Trophoblast cell (in vitro differentiated cells and primary cell): Measurements from ENCODE around the gene MAML2.

Experiments
- DNase-seq, 2 donors: peaks; one replicate each; pipeline ENCODE4 v3.0.0-alpha.2; 2016
- H2AFZ ChIP-seq: 2 replicates; pipeline ENCODE4 v1.6.1; 2013; ENCODE audit warnings: low read length, moderate library complexity, mild to moderate bottlenecking; ENCODE audit not compliant: insufficient read depth, poor library complexity
- H2AK5ac ChIP-seq: 2 replicates; pipeline ENCODE4 v1.6.1; 2013; ENCODE audit warnings: mild to moderate bottlenecking, low read length
- H2BK120ac ChIP-seq: 2 replicates; pipeline ENCODE4 v1.6.1; 2013; ENCODE audit warnings: low read length, mild to moderate bottlenecking, moderate library complexity; ENCODE audit not compliant: insufficient read depth, poor library complexity
- H2BK12ac ChIP-seq: 2 replicates; pipeline ENCODE4 v1.6.1; 2013; ENCODE audit warnings: mild to moderate bottlenecking, low read length, moderate library complexity
- H2BK5ac ChIP-seq: 2 replicates; pipeline ENCODE4 v1.6.1; 2013; ENCODE audit warnings: low read length, low read depth, moderate library complexity, mild to moderate bottlenecking; ENCODE audit not compliant: poor library complexity
- H3K14ac ChIP-seq: 2 replicates; pipeline ENCODE4 v1.6.1; 2013; ENCODE audit warnings: mild to moderate bottlenecking, low read length
- H3K18ac ChIP-seq: 2 replicates; pipeline ENCODE4 v1.6.1; 2013; ENCODE audit warnings: mild to moderate bottlenecking, low read length
- H3K23ac ChIP-seq: 2 replicates; pipeline ENCODE4 v1.6.1; 2013; ENCODE audit warnings: low read length
- H3K27ac ChIP-seq: 2 replicates; pipeline ENCODE4 v1.5.1; 2013; ENCODE audit warnings: low read depth, mild to moderate bottlenecking, inconsistent platforms, low read length, moderate library complexity
- H3K27me3 ChIP-seq: 2 replicates; pipeline ENCODE4 v1.6.1; 2013; ENCODE audit warnings: inconsistent platforms, mild to moderate bottlenecking, low read length, moderate library complexity; ENCODE audit not compliant: insufficient read depth
- H3K36me3 ChIP-seq, 2 experiments: 1 replicate in 1 of 2; 2 replicates in 1 of 2; pipeline ENCODE4 v1.6.1; 2013; ENCODE audit warnings: low read length in 2 of 2, mild to moderate bottlenecking in 2 of 2, moderate library complexity in 1 of 2; ENCODE audit not compliant: insufficient read depth in 2 of 2, control insufficient read depth in 1 of 2
- H3K4ac ChIP-seq: 2 replicates; pipeline ENCODE4 v1.6.1; 2013; ENCODE audit warnings: low read depth, mild to moderate bottlenecking, low read length, moderate library complexity
- H3K4me1 ChIP-seq, 2 experiments: 1 replicate in 1 of 2; 2 replicates in 1 of 2; pipeline ENCODE4 v1.6.1; 2013; ENCODE audit warnings: low read length in 2 of 2, mild to moderate bottlenecking in 2 of 2, moderate library complexity in 1 of 2; ENCODE audit not compliant: insufficient read depth in 2 of 2, control insufficient read depth in 1 of 2
- H3K4me2 ChIP-seq: 2 replicates; pipeline ENCODE4 v1.6.1; 2013; ENCODE audit warnings: inconsistent platforms, mild to moderate bottlenecking, low read length, moderate library complexity
- H3K4me3 ChIP-seq: 2 replicates; pipeline ENCODE4 v1.5.1; 2013; ENCODE audit warnings: mild to moderate bottlenecking, low read depth, low read length, inconsistent platforms
- H3K79me1 ChIP-seq: one replicate; pipeline ENCODE4 v1.6.1; 2013; ENCODE audit warnings: low read length
- H3K79me2 ChIP-seq: 2 replicates; pipeline ENCODE4 v1.6.1; 2013; ENCODE audit warnings: low read length, mild to moderate bottlenecking; ENCODE audit not compliant: control insufficient read depth, insufficient read depth, poor library complexity
- H3K9ac ChIP-seq: 2 replicates; pipeline ENCODE4 v1.6.1; 2013; ENCODE audit warnings: mild to moderate bottlenecking, low read length
- H3K9me3 ChIP-seq: 2 replicates; pipeline ENCODE4 v1.6.1; 2013; ENCODE audit warnings: low read depth, mild to moderate bottlenecking, control low read depth, inconsistent platforms, low read length; ENCODE audit not compliant: insufficient read depth
- H4K12ac ChIP-seq: 2 replicates; pipeline ENCODE4 v1.6.1; 2013; ENCODE audit warnings: low read depth, mild to moderate bottlenecking, low read length, moderate library complexity
- H4K8ac ChIP-seq: 2 replicates; pipeline ENCODE4 v1.6.1; 2013; ENCODE audit warnings: low read depth, mild to moderate bottlenecking, low read length, moderate library complexity
- H4K91ac ChIP-seq: one replicate; pipeline ENCODE4 v1.6.1; 2013; ENCODE audit warnings: low read depth, mild to moderate bottlenecking, low read length, moderate library complexity
- WGBS: extraction: QIAGEN DNeasy Blood & Tissue Kit; methylation state at CpG from one replicate; pipeline ENCODE4 v1.1.7; 2013; ENCODE audit warnings: missing lambda C conversion rate; ENCODE audit not compliant: insufficient read length, insufficient coverage; ENCODE audit errors: extremely low coverage; 5-methylcytosine and 5-hydroxymethylcytosine counted together

MAML2 gene

GRCh38 chr11:95961758-95962157, 381.2 kb downstream of the MAML2 start:
- H2BK5ac ChIP-seq = no peak overlapping the region
- DNase-seq = no peak
- H4K12ac ChIP-seq = no peak overlapping the region
- H4K8ac ChIP-seq = no peak overlapping the region
- H3K23ac ChIP-seq = no peak overlapping the region
- H3K36me3 ChIP-seq = no peaks in the 10 kb centered on the region
- H3K79me2 ChIP-seq = no peaks in the 10 kb centered on the region
- no peak overlapping the region for H3K4ac ChIP-seq
- H3K14ac ChIP-seq = no peak overlapping the region
- no peaks in the 10 kb centered on the region for H3K27me3 ChIP-seq
- no peaks in the 10 kb centered on the region for H3K4me1 ChIP-seq
- no peak overlapping the region for H2AK5ac ChIP-seq
- H3K27ac ChIP-seq = no peak overlapping the region
- no peak overlapping the region for H2BK12ac ChIP-seq
- H3K4me2 ChIP-seq = no peak overlapping the region
- no peak overlapping the region for H2AFZ ChIP-seq
- no peak overlapping the region for H4K91ac ChIP-seq
- H2BK120ac ChIP-seq = no peak overlapping the region
- H3K9ac ChIP-seq = no peak overlapping the region
- H3K9me3 ChIP-seq = no peaks in the 10 kb centered on the region
- H3K79me1 ChIP-seq = no peaks in the 10 kb centered on the region
- WGBS = no CpG with 5 or more reads among the region's 1 CpG
- no peak overlapping the region for H3K18ac ChIP-seq
- no peak overlapping the region for H3K4me3 ChIP-seq

DNA sequence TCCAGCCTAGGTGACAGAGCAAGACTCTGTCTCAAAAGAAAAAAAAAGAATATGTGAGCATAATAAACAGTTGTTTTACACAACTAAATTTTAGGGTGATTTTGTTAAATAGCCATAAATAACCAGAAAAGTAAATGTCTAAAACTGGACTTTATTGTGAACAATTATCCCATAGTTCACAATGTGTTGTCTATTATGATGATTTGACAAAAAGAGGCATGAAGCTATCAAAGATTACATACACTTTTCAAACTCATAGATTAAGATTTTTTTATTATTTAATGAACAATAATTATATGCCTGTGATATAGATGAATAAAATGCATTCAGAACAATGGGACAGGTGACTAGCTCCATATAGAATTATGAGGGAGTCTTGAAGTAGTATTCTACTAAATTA, 392.1 kb downstream of the MAML2 start:
- Histone ChIP-seq H3K4me1 (no peaks in the 10 kb centered on the region), H3K9ac (no peak overlapping the region), H3K4ac (no peak overlapping the region), H3K27ac (no peak overlapping the region), H3K4me2 (no peak overlapping the region), H2BK12ac (no peak overlapping the region), H4K8ac (no peak overlapping the region), H2AFZ (no peak overlapping the region), H2BK120ac (no peak overlapping the region), H3K23ac (no peak overlapping the region), H2BK5ac (no peak overlapping the region), H3K27me3 (no peaks in the 10 kb centered on the region), H2AK5ac (no peak overlapping the region), H3K36me3 (no peaks in the 10 kb centered on the region), H4K91ac (no peak overlapping the region), H4K12ac (no peak overlapping the region), H3K9me3 (peaks cover 6% of the 10 kb centered on the region), H3K14ac (no peak overlapping the region), H3K18ac (no peak overlapping the region), H3K79me1 (no peaks in the 10 kb centered on the region), H3K79me2 (no peaks in the 10 kb centered on the region), H3K4me3 (no peak overlapping the region)
- no peak for DNase-seq

GRCh38 chr11:95948637-95949036, 394.4 kb downstream of the MAML2 start:
- Histone ChIP-seq H2AK5ac (no peak overlapping the region), H3K18ac (no peak overlapping the region), H3K14ac (no peak overlapping the region), H3K23ac (no peak overlapping the region), H3K79me2 (no peaks in the 10 kb centered on the region), H3K27ac (no peak overlapping the region), H3K36me3 (peaks cover 0 to 3% of the 10 kb centered on the region in 2 experiments), H3K27me3 (no peaks in the 10 kb centered on the region), H3K4me3 (no peak overlapping the region), H3K79me1 (no peaks in the 10 kb centered on the region), H4K91ac (no peak overlapping the region), H3K4me2 (no peak overlapping the region), H3K9me3 (peaks cover 12% of the 10 kb centered on the region), H2AFZ (no peak overlapping the region), H4K12ac (no peak overlapping the region), H2BK120ac (no peak overlapping the region), H3K4ac (no peak overlapping the region), H4K8ac (no peak overlapping the region), H2BK5ac (no peak overlapping the region), H2BK12ac (no peak overlapping the region), H3K9ac (no peak overlapping the region), H3K4me1 (no peaks in the 10 kb centered on the region)
- no CpG with 5 or more reads among the region's 3 CpGs for WGBS
- DNase-seq = no peak

DNA sequence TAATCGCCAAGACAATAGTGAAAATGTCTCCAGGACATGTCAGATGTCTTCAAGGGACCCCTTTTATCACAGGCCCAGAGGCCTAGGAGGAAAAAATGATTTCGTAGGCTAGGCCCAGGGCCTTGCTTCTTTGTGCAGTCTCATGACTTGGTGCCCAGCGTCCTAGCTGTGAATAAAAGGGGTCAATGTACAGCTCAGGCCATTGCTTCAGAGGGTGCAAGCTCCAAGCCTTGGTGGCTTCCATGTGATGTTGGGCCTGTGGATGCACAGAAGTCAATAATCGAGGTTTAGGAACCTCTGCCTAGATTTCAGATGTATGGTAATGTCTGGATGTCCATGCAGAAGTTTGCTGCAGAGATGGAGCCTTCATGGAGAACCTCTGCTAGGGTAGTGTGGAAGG, 398.4 kb downstream of the MAML2 start:
- WGBS = no CpG with 5 or more reads among the region's 4 CpGs
- Histone ChIP-seq H3K4me1 (no peaks in the 10 kb centered on the region), H3K79me1 (no peaks in the 10 kb centered on the region)

More for the DNA sequence above, 398.4 kb downstream of the MAML2 start:
- Histone ChIP-seq H4K91ac (no peak overlapping the region), H3K27me3 (no peaks in the 10 kb centered on the region), H3K14ac (no peak overlapping the region), H4K12ac (no peak overlapping the region), H3K9me3 (peaks cover 12% of the 10 kb centered on the region), H3K79me2 (no peaks in the 10 kb centered on the region), H3K9ac (no peak overlapping the region), H3K36me3 (peaks cover 0 to 3% of the 10 kb centered on the region in 2 experiments), H4K8ac (no peak overlapping the region), H3K18ac (no peak overlapping the region), H2BK12ac (no peak overlapping the region), H3K4ac (no peak overlapping the region), H2BK5ac (no peak overlapping the region), H2BK120ac (no peak overlapping the region), H3K23ac (no peak overlapping the region), H3K4me3 (no peak overlapping the region), H3K4me2 (no peak overlapping the region), H2AK5ac (no peak overlapping the region), H3K27ac (no peak overlapping the region), H2AFZ (no peak overlapping the region)
- DNase-seq = no peak
